ENCODE measurements around the gene TMEM215.

- TF ChIP-seq JUN (IDR thresholded peaks at IDR 0.05; ENCODE audit: borderline replicate concordance, insufficient read depth, insufficient read length, low read depth): no peak
- TF ChIP-seq, protein P1, sequence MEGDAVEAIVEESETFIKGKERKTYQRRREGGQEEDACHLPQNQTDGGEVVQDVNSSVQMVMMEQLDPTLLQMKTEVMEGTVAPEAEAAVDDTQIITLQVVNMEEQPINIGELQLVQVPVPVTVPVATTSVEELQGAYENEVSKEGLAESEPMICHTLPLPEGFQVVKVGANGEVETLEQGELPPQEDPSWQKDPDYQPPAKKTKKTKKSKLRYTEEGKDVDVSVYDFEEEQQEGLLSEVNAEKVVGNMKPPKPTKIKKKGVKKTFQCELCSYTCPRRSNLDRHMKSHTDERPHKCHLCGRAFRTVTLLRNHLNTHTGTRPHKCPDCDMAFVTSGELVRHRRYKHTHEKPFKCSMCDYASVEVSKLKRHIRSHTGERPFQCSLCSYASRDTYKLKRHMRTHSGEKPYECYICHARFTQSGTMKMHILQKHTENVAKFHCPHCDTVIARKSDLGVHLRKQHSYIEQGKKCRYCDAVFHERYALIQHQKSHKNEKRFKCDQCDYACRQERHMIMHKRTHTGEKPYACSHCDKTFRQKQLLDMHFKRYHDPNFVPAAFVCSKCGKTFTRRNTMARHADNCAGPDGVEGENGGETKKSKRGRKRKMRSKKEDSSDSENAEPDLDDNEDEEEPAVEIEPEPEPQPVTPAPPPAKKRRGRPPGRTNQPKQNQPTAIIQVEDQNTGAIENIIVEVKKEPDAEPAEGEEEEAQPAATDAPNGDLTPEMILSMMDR (IDR thresholded peaks at IDR 0.05; ENCODE audit: extremely low read depth in 1 of 2, insufficient read depth in 1 of 2, low read depth in 1 of 2, low read length in 2 of 2): no peak
- TF ChIP-seq POLR2A (IDR thresholded peaks at IDR 0.05; ENCODE audit: low read depth, low read length): no peak
These were observed 37.0 kb downstream of the TMEM215 start for GRCh38 chr9:32820322-32820721.

Measured in endothelial cell of umbilical vein (primary cell).